AG09309 (cell line): Measurements from ENCODE around the gene PTPRN2.

Experiments
- DNase-seq: peaks from one replicate; pipeline ENCODE4 v3.0.0-alpha.2; 2010; ENCODE audit warnings: low read depth
- H3K4me3 ChIP-seq: 2 replicates; pipeline ENCODE4 v1.5.1; 2011; ENCODE audit warnings: mild to moderate bottlenecking, low read depth, low read length, moderate library complexity; ENCODE audit not compliant: control insufficient read depth
- CTCF ChIP-seq: IDR thresholded peaks from 2 replicates; pipeline ENCODE4 v1.5.1; 2011; ENCODE audit warnings: mild to moderate bottlenecking, low read depth, low read length, inconsistent platforms; ENCODE audit not compliant: insufficient read depth, control insufficient read depth; ENCODE audit errors: missing control alignments

PTPRN2 gene

DNA sequence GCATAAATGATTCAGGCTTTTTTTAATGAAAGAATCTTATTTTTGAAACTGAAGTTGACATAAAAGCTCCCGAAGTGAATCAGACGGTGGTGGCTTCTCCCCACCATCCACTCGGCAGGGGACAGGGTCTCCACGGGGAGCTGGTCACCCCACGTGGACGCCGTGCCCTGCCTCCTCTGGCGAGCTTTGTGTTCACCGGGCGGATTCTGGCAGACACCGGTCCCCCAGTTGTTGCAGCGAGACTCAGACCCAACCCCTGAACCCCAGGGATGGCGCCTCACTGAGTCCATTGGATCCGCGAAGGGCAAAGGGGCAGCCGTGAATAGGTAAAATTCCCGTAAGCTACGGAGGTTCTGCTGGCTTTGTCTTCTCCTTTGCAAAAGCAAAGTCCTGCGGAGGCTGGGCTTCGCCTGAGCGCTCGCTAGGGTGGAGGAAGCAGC, 38.4 kb downstream of the PTPRN2 start:
- no peak for TF ChIP-seq CTCF
- no peak overlapping the region for H3K4me3 ChIP-seq
- DNase-seq: no peak

DNA sequence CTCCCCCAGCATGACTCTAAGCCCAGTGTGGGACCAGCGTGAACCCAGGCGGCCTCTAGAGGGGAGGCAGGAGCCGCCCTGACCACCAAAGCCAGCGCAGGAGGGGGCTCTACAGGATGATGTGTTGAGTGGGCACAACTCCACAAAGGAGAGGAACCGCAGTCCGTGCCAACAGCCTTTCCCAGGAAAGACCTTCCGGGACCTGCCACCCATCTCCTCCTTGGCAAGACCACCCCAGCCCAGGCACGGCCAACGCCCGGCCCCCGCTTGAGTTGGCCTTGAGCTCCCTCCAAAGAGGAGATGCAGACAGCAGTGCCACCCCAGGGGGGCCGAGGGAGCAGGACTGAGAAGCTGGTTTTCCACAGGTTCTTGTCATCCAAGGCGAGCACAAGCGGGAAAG, 38.9 kb downstream of the PTPRN2 start:
- no peak for TF ChIP-seq CTCF
- no peak for DNase-seq
- no peak overlapping the region for H3K4me3 ChIP-seq

DNA sequence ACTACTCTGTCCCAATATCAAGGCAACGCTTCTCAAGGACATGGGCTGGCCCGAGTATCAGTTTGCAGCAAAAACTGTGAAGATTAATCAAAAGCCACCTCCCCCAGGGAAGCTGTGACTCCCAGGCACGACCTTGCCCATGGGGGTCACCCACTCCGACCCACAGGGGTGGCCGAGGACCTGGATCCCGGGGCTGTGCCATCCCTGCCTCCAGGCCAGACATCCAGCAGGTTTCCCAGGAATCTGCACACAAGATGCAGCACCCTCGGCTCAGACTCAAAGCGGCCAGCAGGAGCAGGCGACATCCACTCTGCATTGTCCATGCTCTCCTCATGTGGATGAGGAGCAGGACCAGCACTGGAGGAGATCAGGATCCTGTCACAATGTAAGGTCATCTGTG, 39.8 kb downstream of the PTPRN2 start:
- no peak for DNase-seq
- no peak overlapping the region for H3K4me3 ChIP-seq
- no peak for TF ChIP-seq CTCF

DNA sequence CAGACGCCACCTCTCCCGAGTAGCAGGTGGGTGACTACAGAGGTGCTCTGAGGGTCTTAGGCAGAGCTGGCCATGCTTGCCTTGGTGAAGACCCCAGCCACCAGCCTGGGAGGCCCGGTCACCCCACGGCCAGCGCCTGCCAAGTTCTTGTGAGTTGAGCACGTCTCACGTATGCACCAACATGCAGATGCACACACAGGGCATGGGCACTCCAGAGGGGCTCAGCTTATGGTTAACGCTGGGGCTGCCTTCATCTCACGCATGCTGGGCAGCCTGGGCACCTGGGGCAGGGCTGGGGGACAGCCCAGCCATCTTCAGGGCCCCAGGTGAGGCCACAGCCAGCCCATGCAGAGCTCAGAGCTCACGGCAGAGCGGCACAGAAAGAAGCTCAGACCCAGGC, 41.0 kb downstream of the PTPRN2 start:
- TF ChIP-seq CTCF: no peak
- no peak for DNase-seq
- no peak overlapping the region for H3K4me3 ChIP-seq

DNA sequence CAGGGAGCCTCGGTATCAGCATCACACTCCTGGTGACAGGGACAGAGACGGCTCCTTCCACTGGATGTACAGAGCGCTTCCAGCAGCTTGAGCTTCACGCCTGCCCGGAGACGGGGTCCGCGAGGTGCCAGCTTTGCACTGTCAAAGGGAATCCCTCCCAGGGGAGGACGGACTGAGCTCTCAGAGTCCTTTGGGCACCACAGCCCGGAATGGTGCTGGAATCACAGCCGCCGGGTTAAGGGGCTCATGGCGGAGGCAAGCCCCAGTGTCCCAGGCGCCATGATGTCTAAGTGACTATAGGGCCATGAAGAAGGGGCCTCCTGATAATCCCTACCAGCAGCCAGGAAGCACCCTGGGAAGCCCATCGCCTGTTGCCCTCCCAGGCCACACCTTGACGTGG, 41.4 kb downstream of the PTPRN2 start:
- DNase-seq: no peak
- no peak overlapping the region for H3K4me3 ChIP-seq
- TF ChIP-seq CTCF: no peak

GRCh38 chr7:158544708-158545107, 42.9 kb downstream of the PTPRN2 start:
- no peak overlapping the region for H3K4me3 ChIP-seq
- DNase-seq: no peak
- TF ChIP-seq CTCF: no peak

GRCh38 chr7:158543840-158544239, 43.8 kb downstream of the PTPRN2 start:
- no peak for DNase-seq
- no peak overlapping the region for H3K4me3 ChIP-seq
- no peak for TF ChIP-seq CTCF
